ENCODE data around the gene CCDC24. TPM values are rescaled to one million over a fixed set of nuclear protein-coding genes. Genes with fewer than 3 reads are reported as not detected.

CCDC24 gene
- total and polyA plus RNA-seq, 2 of the 13 experiments (the other 11 are each of a cell fraction or from before 2014, with no cell fraction given): 1.4 to 2.9 TPM

DNA sequence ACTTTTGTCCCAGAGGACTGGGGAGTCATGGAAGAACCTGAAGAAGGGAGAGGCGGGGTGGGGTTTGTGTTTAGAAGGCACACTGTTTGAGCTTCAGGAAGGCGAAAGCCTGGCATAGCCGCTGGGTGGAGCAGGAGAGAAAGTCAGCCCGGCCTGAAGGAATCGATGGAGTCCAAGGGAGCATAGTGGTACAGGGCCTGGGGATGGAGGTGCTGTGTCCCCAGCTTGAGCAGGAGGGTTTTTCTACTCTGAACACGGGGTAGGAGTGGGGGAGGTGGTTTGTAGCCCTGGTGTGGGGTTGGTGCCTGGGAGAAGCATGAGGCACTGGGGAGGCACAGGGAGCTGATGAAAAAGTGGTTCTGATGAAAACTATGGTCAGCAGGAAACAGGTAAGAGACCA lies 4.7 kb upstream of the CCDC24 start (continued):
- TF ChIP-seq, protein P1, sequence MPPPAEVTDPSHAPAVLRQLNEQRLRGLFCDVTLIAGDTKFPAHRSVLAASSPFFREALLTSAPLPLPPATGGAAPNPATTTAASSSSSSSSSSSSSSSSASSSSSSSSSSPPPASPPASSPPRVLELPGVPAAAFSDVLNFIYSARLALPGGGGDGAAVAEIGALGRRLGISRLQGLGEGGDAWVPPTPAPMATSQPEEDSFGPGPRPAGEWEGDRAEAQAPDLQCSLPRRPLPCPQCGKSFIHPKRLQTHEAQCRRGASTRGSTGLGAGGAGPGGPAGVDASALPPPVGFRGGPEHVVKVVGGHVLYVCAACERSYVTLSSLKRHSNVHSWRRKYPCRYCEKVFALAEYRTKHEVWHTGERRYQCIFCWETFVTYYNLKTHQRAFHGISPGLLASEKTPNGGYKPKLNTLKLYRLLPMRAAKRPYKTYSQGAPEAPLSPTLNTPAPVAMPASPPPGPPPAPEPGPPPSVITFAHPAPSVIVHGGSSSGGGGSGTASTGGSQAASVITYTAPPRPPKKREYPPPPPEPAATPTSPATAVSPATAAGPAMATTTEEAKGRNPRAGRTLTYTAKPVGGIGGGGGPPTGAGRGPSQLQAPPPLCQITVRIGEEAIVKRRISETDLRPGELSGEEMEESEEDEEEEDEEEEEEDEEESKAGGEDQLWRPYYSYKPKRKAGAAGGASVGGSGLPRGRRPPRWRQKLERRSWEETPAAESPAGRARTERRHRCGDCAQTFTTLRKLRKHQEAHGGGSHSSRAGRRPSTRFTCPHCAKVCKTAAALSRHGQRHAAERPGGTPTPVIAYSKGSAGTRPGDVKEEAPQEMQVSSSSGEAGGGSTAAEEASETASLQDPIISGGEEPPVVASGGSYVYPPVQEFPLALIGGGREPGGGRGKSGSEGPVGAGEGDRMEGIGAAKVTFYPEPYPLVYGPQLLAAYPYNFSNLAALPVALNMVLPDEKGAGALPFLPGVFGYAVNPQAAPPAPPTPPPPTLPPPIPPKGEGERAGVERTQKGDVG (CRISPR knock-in tag; IDR thresholded peaks at IDR 0.05; ENCODE audit: borderline replicate concordance): no peak
- TF ChIP-seq, protein P2, sequence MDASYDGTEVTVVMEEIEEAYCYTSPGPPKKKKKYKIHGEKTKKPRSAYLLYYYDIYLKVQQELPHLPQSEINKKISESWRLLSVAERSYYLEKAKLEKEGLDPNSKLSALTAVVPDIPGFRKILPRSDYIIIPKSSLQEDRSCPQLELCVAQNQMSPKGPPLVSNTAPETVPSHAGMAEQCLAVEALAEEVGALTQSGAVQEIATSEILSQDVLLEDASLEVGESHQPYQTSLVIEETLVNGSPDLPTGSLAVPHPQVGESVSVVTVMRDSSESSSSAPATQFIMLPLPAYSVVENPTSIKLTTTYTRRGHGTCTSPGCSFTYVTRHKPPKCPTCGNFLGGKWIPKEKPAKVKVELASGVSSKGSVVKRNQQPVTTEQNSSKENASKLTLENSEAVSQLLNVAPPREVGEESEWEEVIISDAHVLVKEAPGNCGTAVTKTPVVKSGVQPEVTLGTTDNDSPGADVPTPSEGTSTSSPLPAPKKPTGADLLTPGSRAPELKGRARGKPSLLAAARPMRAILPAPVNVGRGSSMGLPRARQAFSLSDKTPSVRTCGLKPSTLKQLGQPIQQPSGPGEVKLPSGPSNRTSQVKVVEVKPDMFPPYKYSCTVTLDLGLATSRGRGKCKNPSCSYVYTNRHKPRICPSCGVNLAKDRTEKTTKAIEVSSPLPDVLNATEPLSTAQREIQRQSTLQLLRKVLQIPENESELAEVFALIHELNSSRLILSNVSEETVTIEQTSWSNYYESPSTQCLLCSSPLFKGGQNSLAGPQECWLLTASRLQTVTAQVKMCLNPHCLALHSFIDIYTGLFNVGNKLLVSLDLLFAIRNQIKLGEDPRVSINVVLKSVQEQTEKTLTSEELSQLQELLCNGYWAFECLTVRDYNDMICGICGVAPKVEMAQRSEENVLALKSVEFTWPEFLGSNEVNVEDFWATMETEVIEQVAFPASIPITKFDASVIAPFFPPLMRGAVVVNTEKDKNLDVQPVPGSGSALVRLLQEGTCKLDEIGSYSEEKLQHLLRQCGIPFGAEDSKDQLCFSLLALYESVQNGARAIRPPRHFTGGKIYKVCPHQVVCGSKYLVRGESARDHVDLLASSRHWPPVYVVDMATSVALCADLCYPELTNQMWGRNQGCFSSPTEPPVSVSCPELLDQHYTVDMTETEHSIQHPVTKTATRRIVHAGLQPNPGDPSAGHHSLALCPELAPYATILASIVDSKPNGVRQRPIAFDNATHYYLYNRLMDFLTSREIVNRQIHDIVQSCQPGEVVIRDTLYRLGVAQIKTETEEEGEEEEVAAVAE (CRISPR knock-in tag; IDR thresholded peaks at IDR 0.05; ENCODE audit: borderline replicate concordance): no peak
- TF ChIP-seq, protein P3, sequence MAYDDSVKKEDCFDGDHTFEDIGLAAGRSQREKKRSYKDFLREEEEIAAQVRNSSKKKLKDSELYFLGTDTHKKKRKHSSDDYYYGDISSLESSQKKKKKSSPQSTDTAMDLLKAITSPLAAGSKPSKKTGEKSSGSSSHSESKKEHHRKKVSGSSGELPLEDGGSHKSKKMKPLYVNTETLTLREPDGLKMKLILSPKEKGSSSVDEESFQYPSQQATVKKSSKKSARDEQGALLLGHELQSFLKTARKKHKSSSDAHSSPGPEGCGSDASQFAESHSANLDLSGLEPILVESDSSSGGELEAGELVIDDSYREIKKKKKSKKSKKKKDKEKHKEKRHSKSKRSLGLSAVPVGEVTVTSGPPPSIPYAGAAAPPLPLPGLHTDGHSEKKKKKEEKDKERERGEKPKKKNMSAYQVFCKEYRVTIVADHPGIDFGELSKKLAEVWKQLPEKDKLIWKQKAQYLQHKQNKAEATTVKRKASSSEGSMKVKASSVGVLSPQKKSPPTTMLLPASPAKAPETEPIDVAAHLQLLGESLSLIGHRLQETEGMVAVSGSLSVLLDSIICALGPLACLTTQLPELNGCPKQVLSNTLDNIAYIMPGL (CRISPR knock-in tag; IDR thresholded peaks at IDR 0.05; ENCODE audit: borderline replicate concordance in 1 of 2, low read depth in 1 of 2): no peak
- TF ChIP-seq, protein P4, sequence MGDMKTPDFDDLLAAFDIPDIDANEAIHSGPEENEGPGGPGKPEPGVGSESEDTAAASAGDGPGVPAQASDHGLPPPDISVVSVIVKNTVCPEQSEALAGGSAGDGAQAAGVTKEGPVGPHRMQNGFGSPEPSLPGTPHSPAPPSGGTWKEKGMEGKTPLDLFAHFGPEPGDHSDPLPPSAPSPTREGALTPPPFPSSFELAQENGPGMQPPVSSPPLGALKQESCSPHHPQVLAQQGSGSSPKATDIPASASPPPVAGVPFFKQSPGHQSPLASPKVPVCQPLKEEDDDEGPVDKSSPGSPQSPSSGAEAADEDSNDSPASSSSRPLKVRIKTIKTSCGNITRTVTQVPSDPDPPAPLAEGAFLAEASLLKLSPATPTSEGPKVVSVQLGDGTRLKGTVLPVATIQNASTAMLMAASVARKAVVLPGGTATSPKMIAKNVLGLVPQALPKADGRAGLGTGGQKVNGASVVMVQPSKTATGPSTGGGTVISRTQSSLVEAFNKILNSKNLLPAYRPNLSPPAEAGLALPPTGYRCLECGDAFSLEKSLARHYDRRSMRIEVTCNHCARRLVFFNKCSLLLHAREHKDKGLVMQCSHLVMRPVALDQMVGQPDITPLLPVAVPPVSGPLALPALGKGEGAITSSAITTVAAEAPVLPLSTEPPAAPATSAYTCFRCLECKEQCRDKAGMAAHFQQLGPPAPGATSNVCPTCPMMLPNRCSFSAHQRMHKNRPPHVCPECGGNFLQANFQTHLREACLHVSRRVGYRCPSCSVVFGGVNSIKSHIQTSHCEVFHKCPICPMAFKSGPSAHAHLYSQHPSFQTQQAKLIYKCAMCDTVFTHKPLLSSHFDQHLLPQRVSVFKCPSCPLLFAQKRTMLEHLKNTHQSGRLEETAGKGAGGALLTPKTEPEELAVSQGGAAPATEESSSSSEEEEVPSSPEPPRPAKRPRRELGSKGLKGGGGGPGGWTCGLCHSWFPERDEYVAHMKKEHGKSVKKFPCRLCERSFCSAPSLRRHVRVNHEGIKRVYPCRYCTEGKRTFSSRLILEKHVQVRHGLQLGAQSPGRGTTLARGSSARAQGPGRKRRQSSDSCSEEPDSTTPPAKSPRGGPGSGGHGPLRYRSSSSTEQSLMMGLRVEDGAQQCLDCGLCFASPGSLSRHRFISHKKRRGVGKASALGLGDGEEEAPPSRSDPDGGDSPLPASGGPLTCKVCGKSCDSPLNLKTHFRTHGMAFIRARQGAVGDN (CRISPR knock-in tag; IDR thresholded peaks at IDR 0.05): peak; percentile 60
- TF ChIP-seq, protein P5, sequence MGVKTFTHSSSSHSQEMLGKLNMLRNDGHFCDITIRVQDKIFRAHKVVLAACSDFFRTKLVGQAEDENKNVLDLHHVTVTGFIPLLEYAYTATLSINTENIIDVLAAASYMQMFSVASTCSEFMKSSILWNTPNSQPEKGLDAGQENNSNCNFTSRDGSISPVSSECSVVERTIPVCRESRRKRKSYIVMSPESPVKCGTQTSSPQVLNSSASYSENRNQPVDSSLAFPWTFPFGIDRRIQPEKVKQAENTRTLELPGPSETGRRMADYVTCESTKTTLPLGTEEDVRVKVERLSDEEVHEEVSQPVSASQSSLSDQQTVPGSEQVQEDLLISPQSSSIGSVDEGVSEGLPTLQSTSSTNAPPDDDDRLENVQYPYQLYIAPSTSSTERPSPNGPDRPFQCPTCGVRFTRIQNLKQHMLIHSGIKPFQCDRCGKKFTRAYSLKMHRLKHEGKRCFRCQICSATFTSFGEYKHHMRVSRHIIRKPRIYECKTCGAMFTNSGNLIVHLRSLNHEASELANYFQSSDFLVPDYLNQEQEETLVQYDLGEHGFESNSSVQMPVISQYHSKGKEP (CRISPR knock-in tag; IDR thresholded peaks at IDR 0.05): no peak
- TF ChIP-seq, protein P6, sequence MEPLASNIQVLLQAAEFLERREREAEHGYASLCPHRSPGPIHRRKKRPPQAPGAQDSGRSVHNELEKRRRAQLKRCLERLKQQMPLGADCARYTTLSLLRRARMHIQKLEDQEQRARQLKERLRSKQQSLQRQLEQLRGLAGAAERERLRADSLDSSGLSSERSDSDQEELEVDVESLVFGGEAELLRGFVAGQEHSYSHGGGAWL (CRISPR knock-in tag; IDR thresholded peaks at IDR 0.05): no peak
- TF ChIP-seq ZNF598 (CRISPR knock-in tag; IDR thresholded peaks at IDR 0.05; ENCODE audit: borderline replicate concordance) (no peak), RBFOX2 (IDR thresholded peaks at IDR 0.05; ENCODE audit: low read depth, low read length) (no peak), ZFP1 (CRISPR knock-in tag; IDR thresholded peaks at IDR 0.05) (no peak), MTF2 (CRISPR knock-in tag; IDR thresholded peaks at IDR 0.05; ENCODE audit: borderline replicate concordance) (0 out of 2 replicates have a peak, but pooled peaks have one; percentile 9), ZNF274 (CRISPR knock-in tag; IDR thresholded peaks at IDR 0.05) (peak; percentile 50; the same call in 1 of the 2 replicates), MED1 (CRISPR knock-in tag; IDR thresholded peaks at IDR 0.05) (peak; percentile 5; the same call in 1 of the 2 replicates)

Data from HepG2 (cell line).